ENCODE results near the gene EXOSC1. TPM values are rescaled to one million over a fixed set of nuclear protein-coding genes. Genes with fewer than 3 reads are reported as not detected.

The EXOSC1 gene
- polyA plus RNA-seq, 1 donor: 39.1 TPM

GRCh38 chr10:97462309-97462708 is 16.5 kb upstream of the EXOSC1 start:
- Histone ChIP-seq H3K27ac (ENCODE audit: low read length) (no peak overlapping the region), H3K36me3 (ENCODE audit: control insufficient read depth, insufficient read depth, low read length) (peaks cover 90% of the 10 kb centered on the region), H3K27me3 (ENCODE audit: control insufficient read depth, insufficient read depth, low read length) (no peaks in the 10 kb centered on the region), H3K9me3 (ENCODE audit: control insufficient read depth, low read depth, low read length) (no peaks in the 10 kb centered on the region), H3K4me3 (ENCODE audit: low read length) (no peak overlapping the region), H3K4me1 (ENCODE audit: control insufficient read depth, insufficient read depth, low read length) (no peaks in the 10 kb centered on the region)
- no CpG with 5 or more reads among the region's 2 CpGs for WGBS (ENCODE audit: insufficient coverage, low lambda C conversion rate)
- DNase-seq: no peak

- no CpG with 5 or more reads among the region's 7 CpGs for WGBS (ENCODE audit: insufficient coverage, low lambda C conversion rate)
- Histone ChIP-seq H3K4me1 (ENCODE audit: control insufficient read depth, insufficient read depth, low read length) (no peaks in the 10 kb centered on the region), H3K27ac (ENCODE audit: low read length) (no peak overlapping the region), H3K36me3 (ENCODE audit: control insufficient read depth, insufficient read depth, low read length) (peaks cover 90% of the 10 kb centered on the region), H3K27me3 (ENCODE audit: control insufficient read depth, insufficient read depth, low read length) (no peaks in the 10 kb centered on the region), H3K9me3 (ENCODE audit: control insufficient read depth, low read depth, low read length) (no peaks in the 10 kb centered on the region), H3K4me3 (ENCODE audit: low read length) (no peak overlapping the region)
- no peak for DNase-seq
Measured at GRCh38 chr10:97459933-97460332, 14.1 kb upstream of the EXOSC1 start.

- H3K4me3 ChIP-seq (ENCODE audit: low read length): no peak overlapping the region
- no CpG with 5 or more reads among the region's 7 CpGs for WGBS (ENCODE audit: insufficient coverage, low lambda C conversion rate)
- no peak for DNase-seq
- no peak overlapping the region for H3K27ac ChIP-seq (ENCODE audit: low read length)
- H3K36me3 ChIP-seq (ENCODE audit: control insufficient read depth, insufficient read depth, low read length): peaks cover 90% of the 10 kb centered on the region
- H3K9me3 ChIP-seq (ENCODE audit: control insufficient read depth, low read depth, low read length): no peaks in the 10 kb centered on the region
- no peaks in the 10 kb centered on the region for H3K4me1 ChIP-seq (ENCODE audit: control insufficient read depth, insufficient read depth, low read length)
- no peaks in the 10 kb centered on the region for H3K27me3 ChIP-seq (ENCODE audit: control insufficient read depth, insufficient read depth, low read length)
Measured at GRCh38 chr10:97459111-97459510, 13.3 kb upstream of the EXOSC1 start.

GRCh38 chr10:97456686-97457065 is 10.9 kb upstream of the EXOSC1 start:
- WGBS (ENCODE audit: insufficient coverage, low lambda C conversion rate): no CpG with 5 or more reads among the region's 3 CpGs
- no peaks in the 10 kb centered on the region for H3K9me3 ChIP-seq (ENCODE audit: control insufficient read depth, low read depth, low read length)
- no peak for DNase-seq
- peaks cover 89% of the 10 kb centered on the region for H3K36me3 ChIP-seq (ENCODE audit: control insufficient read depth, insufficient read depth, low read length)
- H3K4me3 ChIP-seq (ENCODE audit: low read length): no peak overlapping the region
- no peaks in the 10 kb centered on the region for H3K4me1 ChIP-seq (ENCODE audit: control insufficient read depth, insufficient read depth, low read length)
- H3K27ac ChIP-seq (ENCODE audit: low read length): no peak overlapping the region
- H3K27me3 ChIP-seq (ENCODE audit: control insufficient read depth, insufficient read depth, low read length): no peaks in the 10 kb centered on the region

- Histone ChIP-seq H3K9me3 (ENCODE audit: control insufficient read depth, low read depth, low read length) (no peaks in the 10 kb centered on the region), H3K36me3 (ENCODE audit: control insufficient read depth, insufficient read depth, low read length) (peaks cover 85% of the 10 kb centered on the region), H3K27ac (ENCODE audit: low read length) (no peak overlapping the region), H3K4me1 (ENCODE audit: control insufficient read depth, insufficient read depth, low read length) (no peaks in the 10 kb centered on the region), H3K4me3 (ENCODE audit: low read length) (no peak overlapping the region), H3K27me3 (ENCODE audit: control insufficient read depth, insufficient read depth, low read length) (no peaks in the 10 kb centered on the region)
- no CpG with 5 or more reads among the region's 5 CpGs for WGBS (ENCODE audit: insufficient coverage, low lambda C conversion rate)
- DNase-seq: no peak
Measured at GRCh38 chr10:97456034-97456685, 10.4 kb upstream of the EXOSC1 start.

GRCh38 chr10:97454330-97455036 is 8.7 kb upstream of the EXOSC1 start:
- Histone ChIP-seq H3K36me3 (ENCODE audit: control insufficient read depth, insufficient read depth, low read length) (peaks cover 70% of the 10 kb centered on the region), H3K4me1 (ENCODE audit: control insufficient read depth, insufficient read depth, low read length) (no peaks in the 10 kb centered on the region), H3K9me3 (ENCODE audit: control insufficient read depth, low read depth, low read length) (no peaks in the 10 kb centered on the region), H3K27me3 (ENCODE audit: control insufficient read depth, insufficient read depth, low read length) (no peaks in the 10 kb centered on the region), H3K27ac (ENCODE audit: low read length) (no peak overlapping the region), H3K4me3 (ENCODE audit: low read length) (no peak overlapping the region)
- WGBS (ENCODE audit: insufficient coverage, low lambda C conversion rate): 83% methylated on average over 1 of the region's 3 CpGs
- DNase-seq: no peak

GRCh38 chr10:97452352-97452751 is 6.5 kb upstream of the EXOSC1 start:
- H3K27ac ChIP-seq (ENCODE audit: low read length): no peak overlapping the region
- peaks cover under 1% of the 10 kb centered on the region for H3K4me1 ChIP-seq (ENCODE audit: control insufficient read depth, insufficient read depth, low read length)
- WGBS (ENCODE audit: insufficient coverage, low lambda C conversion rate): no CpG with 5 or more reads among the region's 6 CpGs
- no peaks in the 10 kb centered on the region for H3K27me3 ChIP-seq (ENCODE audit: control insufficient read depth, insufficient read depth, low read length)
- H3K9me3 ChIP-seq (ENCODE audit: control insufficient read depth, low read depth, low read length): no peaks in the 10 kb centered on the region
- H3K36me3 ChIP-seq (ENCODE audit: control insufficient read depth, insufficient read depth, low read length): peaks cover 52% of the 10 kb centered on the region
- H3K4me3 ChIP-seq (ENCODE audit: low read length): no peak overlapping the region
- DNase-seq: no peak

- Histone ChIP-seq H3K9me3 (ENCODE audit: control insufficient read depth, low read depth, low read length) (no peaks in the 10 kb centered on the region), H3K4me1 (ENCODE audit: control insufficient read depth, insufficient read depth, low read length) (peaks cover 8% of the 10 kb centered on the region), H3K4me3 (ENCODE audit: low read length) (no peak overlapping the region), H3K36me3 (ENCODE audit: control insufficient read depth, insufficient read depth, low read length) (peaks cover 46% of the 10 kb centered on the region), H3K27me3 (ENCODE audit: control insufficient read depth, insufficient read depth, low read length) (no peaks in the 10 kb centered on the region), H3K27ac (ENCODE audit: low read length) (no peak overlapping the region)
- WGBS (ENCODE audit: insufficient coverage, low lambda C conversion rate): no CpG with 5 or more reads among the region's 17 CpGs
- DNase-seq: no peak
Measured at GRCh38 chr10:97451605-97452004, 5.8 kb upstream of the EXOSC1 start.

- WGBS (ENCODE audit: insufficient coverage, low lambda C conversion rate): no CpG with 5 or more reads among the region's 2 CpGs
- Histone ChIP-seq H3K4me1 (ENCODE audit: control insufficient read depth, insufficient read depth, low read length) (peaks cover 8% of the 10 kb centered on the region), H3K4me3 (ENCODE audit: low read length) (no peak overlapping the region), H3K27ac (ENCODE audit: low read length) (no peak overlapping the region), H3K36me3 (ENCODE audit: control insufficient read depth, insufficient read depth, low read length) (peaks cover 39% of the 10 kb centered on the region), H3K27me3 (ENCODE audit: control insufficient read depth, insufficient read depth, low read length) (no peaks in the 10 kb centered on the region), H3K9me3 (ENCODE audit: control insufficient read depth, low read depth, low read length) (no peaks in the 10 kb centered on the region)
- DNase-seq: peak in 1 of 2 donors; percentile 24
Measured at GRCh38 chr10:97450828-97451227, 5.0 kb upstream of the EXOSC1 start.

- WGBS (ENCODE audit: insufficient coverage, low lambda C conversion rate): no CpG with 5 or more reads among the region's 13 CpGs
Measured at GRCh38 chr10:97445357-97445721, 467 bp downstream of the EXOSC1 start.

GRCh38 chr10:97444212-97444611 is 1.6 kb downstream of the EXOSC1 start:
- 100% methylated on average over 1 of the region's 1 CpG for whole genome bisulfite sequencing (ENCODE audit: insufficient coverage, low lambda C conversion rate)
- H3K27ac ChIP-seq (ENCODE audit: low read length): no peak overlapping the region
- DNase-seq: no peak
- no peaks in the 10 kb centered on the region for H3K27me3 ChIP-seq (ENCODE audit: control insufficient read depth, insufficient read depth, low read length)
- peaks cover 14% of the 10 kb centered on the region for H3K4me1 ChIP-seq (ENCODE audit: control insufficient read depth, insufficient read depth, low read length)
- peaks cover 20% of the 10 kb centered on the region for H3K36me3 ChIP-seq (ENCODE audit: control insufficient read depth, insufficient read depth, low read length)
- H3K4me3 ChIP-seq (ENCODE audit: low read length): no peak overlapping the region
- H3K9me3 ChIP-seq (ENCODE audit: control insufficient read depth, low read depth, low read length): no peaks in the 10 kb centered on the region

More at GRCh38 chr10:97445357-97445721, 467 bp downstream of the EXOSC1 start:
- Histone ChIP-seq H3K4me1 (ENCODE audit: control insufficient read depth, insufficient read depth, low read length) (peaks cover 14% of the 10 kb centered on the region), H3K27me3 (ENCODE audit: control insufficient read depth, insufficient read depth, low read length) (no peaks in the 10 kb centered on the region), H3K36me3 (ENCODE audit: control insufficient read depth, insufficient read depth, low read length) (peaks cover 15% of the 10 kb centered on the region), H3K27ac (ENCODE audit: low read length) (peak overlapping the region; percentile 21), H3K9me3 (ENCODE audit: control insufficient read depth, low read depth, low read length) (no peaks in the 10 kb centered on the region), H3K4me3 (ENCODE audit: low read length) (peak overlapping the region; percentile 90)
- DNase-seq: peak in 1 of 2 donors; percentile 20
